Activated naive CD4-positive, alpha-beta T cell treated with anti-CD3 and anti-CD28 coated beads, Interleukin-2, amount 50 U/mL, for 16 hours (primary cell): Measurements from ENCODE around the gene SPATA24.
"Not testable (repeated sequence)": the region's sequence is repeated elsewhere in the genome, so short reads cannot be mapped to it uniquely, and the experiment has no call there.

ENCODE experiments used
- DNase-seq: peaks from one replicate; pipeline ENCODE4 v3.0.0-alpha.2; 2020

The SPATA24 gene

GRCh38 chr5:139381837-139382761 lies 21.8 kb downstream of the SPATA24 start:
- DNase-seq = no peak

GRCh38 chr5:139379626-139380449 lies 24.1 kb downstream of the SPATA24 start:
- DNase-seq = no peak

- DNase-seq = no peak
These were observed 24.9 kb downstream of the SPATA24 start for GRCh38 chr5:139378941-139379361.

GRCh38 chr5:139378101-139378825 lies 25.6 kb downstream of the SPATA24 start:
- DNase-seq = no peak

- DNase-seq = no peak
These were observed 26.7 kb downstream of the SPATA24 start for GRCh38 chr5:139377226-139377625.

- no peak for DNase-seq
These were observed 27.5 kb downstream of the SPATA24 start for GRCh38 chr5:139376364-139376763.

- no peak for DNase-seq
These were observed 29.0 kb downstream of the SPATA24 start for GRCh38 chr5:139374909-139375308.

GRCh38 chr5:139371482-139372435 lies 32.1 kb downstream of the SPATA24 start:
- DNase-seq = no peak

GRCh38 chr5:139369181-139369580 lies 34.7 kb downstream of the SPATA24 start:
- DNase-seq = no peak

GRCh38 chr5:139368613-139369012 lies 35.3 kb downstream of the SPATA24 start:
- no peak for DNase-seq

GRCh38 chr5:139364466-139364865 lies 39.4 kb downstream of the SPATA24 start:
- DNase-seq = no peak

- no peak for DNase-seq
These were observed 40.0 kb downstream of the SPATA24 start for GRCh38 chr5:139363937-139364336.

- DNase-seq = no peak
These were observed 42.0 kb downstream of the SPATA24 start for GRCh38 chr5:139361835-139362429.

- DNase-seq = no peak
These were observed 43.5 kb downstream of the SPATA24 start for GRCh38 chr5:139360384-139360783.

- DNase-seq = no peak
These were observed 45.8 kb downstream of the SPATA24 start for GRCh38 chr5:139358064-139358463.

GRCh38 chr5:139355900-139356299 lies 48.0 kb downstream of the SPATA24 start:
- DNase-seq = not testable (repeated sequence)

GRCh38 chr5:139354186-139354585 lies 49.7 kb downstream of the SPATA24 start:
- DNase-seq = no peak

GRCh38 chr5:139347863-139348262 lies 56.0 kb downstream of the SPATA24 start:
- not testable (repeated sequence) for DNase-seq
